Endothelial cell of umbilical vein (primary cell): ENCODE measurements around the gene OR2F2. TPM values are rescaled to one million over a fixed set of nuclear protein-coding genes. Genes with fewer than 3 reads are reported as not detected.

ENCODE experiments used
- BruUV-seq: library from RNA; stranded (reverse); fragments of 400-500 nt; replicated peaks from 2 replicates; lab custom pipeline; 2021; lab: Mats Ljungman, UMichigan
- CTCF ChIA-PET: fragments of 300-600, 350-600 bp; sonication (Branson Sonifier 250); formaldehyde crosslinking; loops from one replicate; lab custom pipeline; 2021; ENCODE audit warnings: antibody characterized with exemption, inconsistent platforms; lab: Charles Lee
- POLR2A ChIA-PET: fragments of 300-600, 350-600 bp; sonication (Branson Sonifier 250); formaldehyde crosslinking; loops from one replicate; lab custom pipeline; 2021; ENCODE audit warnings: antibody characterized with exemption, inconsistent platforms; lab: Charles Lee
- DNase-seq: peaks from one replicate; pipeline ENCODE4 v3.0.0-alpha.2; 2011; ENCODE audit warnings: low read depth, low spot score
- FAIRE-seq: peaks from 2 replicates; lab custom pipeline; 2011; peaks lifted over from hg19 to GRCh38; lab: Jason Lieb, UNC
- H2AFZ ChIP-seq: 2 replicates; pipeline ENCODE4 v1.6.0; 2012; ENCODE audit warnings: low read depth, low read length, control low read depth, inconsistent platforms
- H3K27ac ChIP-seq: 2 replicates; pipeline ENCODE4 v1.5.1; 2011; ENCODE audit warnings: low read depth, mild to moderate bottlenecking, control low read depth, low read length, moderate library complexity; ENCODE audit not compliant: insufficient read depth
- H3K27me3 ChIP-seq, 2 experiments: 2 replicates each; pipeline versions ENCODE4 v1.6.0 to v1.6.1; 2011; ENCODE audit warnings: low read length in 2 of 2, mixed read lengths in 1 of 2; ENCODE audit not compliant: control insufficient read depth in 2 of 2, insufficient read depth in 2 of 2
- H3K36me3 ChIP-seq, 2 experiments: 2 replicates in 1 of 2; 3 replicates in 1 of 2; pipeline ENCODE4 v1.5.1; 2011; ENCODE audit warnings: low read length in 2 of 2, mild to moderate bottlenecking in 1 of 2, moderate library complexity in 1 of 2; ENCODE audit not compliant: control insufficient read depth in 2 of 2, insufficient read depth in 2 of 2; ENCODE audit errors: extremely low read depth in 1 of 2
- H3K4me1 ChIP-seq: 3 replicates; pipeline ENCODE4 v1.5.1; 2011; ENCODE audit warnings: mild to moderate bottlenecking, low read length; ENCODE audit not compliant: control insufficient read depth, insufficient read depth; ENCODE audit errors: extremely low read depth
- H3K4me2 ChIP-seq: 2 replicates; pipeline ENCODE4 v1.6.1; 2011; ENCODE audit warnings: low read length, control low read depth, mixed read lengths; ENCODE audit not compliant: insufficient read depth
- H3K4me3 ChIP-seq, 3 experiments: fragments of 200-600 bp in 1 of 3; sonication (generic), shearing (Covaris generic) in 1 of 3; replicated peaks in 1 of 3; 2 replicates each; pipeline ENCODE4 v1.5.1; 2011 to 2016; ENCODE audit warnings: control low read depth in 3 of 3, low read length in 3 of 3, mild to moderate bottlenecking in 2 of 3, inconsistent platforms in 1 of 3, low read depth in 1 of 3, moderate library complexity in 1 of 3; ENCODE audit not compliant: insufficient read depth in 1 of 3
- H3K79me2 ChIP-seq: 2 replicates; pipeline ENCODE4 v1.6.0; 2012; ENCODE audit warnings: low read length, inconsistent platforms; ENCODE audit not compliant: control insufficient read depth, insufficient read depth
- H3K9ac ChIP-seq: replicated peaks from 2 replicates; pipeline ENCODE3; 2011; ENCODE audit warnings: low read length, control low read depth; ENCODE audit not compliant: insufficient read depth; ENCODE audit errors: extremely low read depth
- H3K9me1 ChIP-seq: replicated peaks from 3 replicates; pipeline ENCODE4 v1.6.0; 2011; ENCODE audit warnings: mild to moderate bottlenecking, low read length; ENCODE audit not compliant: control insufficient read depth, insufficient read depth; ENCODE audit errors: extremely low read depth
- H3K9me3 ChIP-seq: replicated peaks from 2 replicates; pipeline ENCODE4 v1.5.1; 2012; ENCODE audit warnings: low read length, inconsistent platforms; ENCODE audit not compliant: control insufficient read depth, insufficient read depth
- H4K20me1 ChIP-seq: replicated peaks from 2 replicates; pipeline ENCODE3; 2011; ENCODE audit warnings: mild to moderate bottlenecking, low read length; ENCODE audit not compliant: control insufficient read depth, insufficient read depth; ENCODE audit errors: extremely low read depth
- CTCF ChIP-seq, 2 donors: IDR thresholded peaks; 1 replicate in 1 of 2; 2 replicates in 1 of 2; pipeline ENCODE4 v1.5.1; 2011; ENCODE audit warnings: low read length in 2 of 2, mild to moderate bottlenecking in 2 of 2, moderate library complexity in 2 of 2, control low read depth in 1 of 2, inconsistent platforms in 1 of 2, low read depth in 1 of 2; ENCODE audit not compliant: insufficient read depth in 1 of 2; ENCODE audit errors: extremely low read depth in 1 of 2
- EZH2 ChIP-seq: IDR thresholded peaks from 2 replicates; pipeline ENCODE4 v1.6.1; 2012; ENCODE audit warnings: borderline replicate concordance, low read depth, mild to moderate bottlenecking, moderate library complexity, low read length, inconsistent platforms; ENCODE audit not compliant: severe bottlenecking
- FOS ChIP-seq: IDR thresholded peaks from 2 replicates; pipeline ENCODE4 v1.6.1; 2011; ENCODE audit warnings: mild to moderate bottlenecking, low read length, moderate library complexity, borderline replicate concordance; ENCODE audit not compliant: insufficient read depth
- GATA2 ChIP-seq: IDR thresholded peaks from 2 replicates; pipeline ENCODE4 v1.7.0; 2011; ENCODE audit warnings: low read depth, mild to moderate bottlenecking, moderate library complexity, mixed read lengths, low read length; ENCODE audit not compliant: insufficient read length, insufficient read depth
- JUN ChIP-seq: IDR thresholded peaks from 2 replicates; pipeline ENCODE4 v1.6.1; 2011; ENCODE audit warnings: borderline replicate concordance, low read depth; ENCODE audit not compliant: insufficient read length, insufficient read depth
- MAX ChIP-seq: IDR thresholded peaks from 2 replicates; pipeline ENCODE4 v1.6.1; 2011; ENCODE audit not compliant: insufficient read depth, insufficient read length
- MYC ChIP-seq: IDR thresholded peaks from one replicate; pipeline ENCODE4 v1.6.1; 2011; ENCODE audit warnings: mild to moderate bottlenecking, low read depth, low read length
- POLR2A ChIP-seq: IDR thresholded peaks from 2 replicates; pipeline ENCODE4 v1.6.1; 2012; ENCODE audit warnings: low read depth, mild to moderate bottlenecking, control low read depth, low read length
- POLR2AphosphoS5 ChIP-seq: IDR thresholded peaks from 2 replicates; pipeline ENCODE4 v1.6.1; 2012; ENCODE audit warnings: low read depth, mild to moderate bottlenecking, control low read depth, low read length, moderate library complexity; ENCODE audit not compliant: insufficient read depth
- dilution Hi-C: fragments of 300-500 bp; cut with MboI; formaldehyde crosslinking; loops from one replicate; pipeline ENCODE4 v1.15.0; 2019; ENCODE audit warnings: low sequenced_read_pairs; ENCODE audit not compliant: extremely low pct_ligation_motif_present
- intact Hi-C: fragments of 100-400 bp; cut with micrococcal nuclease; formaldehyde crosslinking; loops from one replicate; pipeline ENCODE4 v1.10.0; 2022
- polyA plus RNA-seq, 4 experiments: library from polyadenylated mRNA; depleted of rRNA in 3 of 4; stranded (reverse) in 3 of 4; unstranded in 1 of 4; fragments of >200 nt; gene quantifications; 2 replicates each; pipeline versions ENCODE4 v1.2.1 to v1.2.3, GENCODE V29; 2011 to 2012; ENCODE audit warnings: missing spikeins in 1 of 4
- total RNA-seq: library from RNA; stranded (reverse); gene quantifications from 2 replicates; pipeline ENCODE4 v1.2.3, GENCODE V29; 2021

OR2F2 gene
- total and polyA plus RNA-seq, 2 donors (not counting 3 experiments of a cell fraction or from before 2014, with no cell fraction given): not detected

DNA sequence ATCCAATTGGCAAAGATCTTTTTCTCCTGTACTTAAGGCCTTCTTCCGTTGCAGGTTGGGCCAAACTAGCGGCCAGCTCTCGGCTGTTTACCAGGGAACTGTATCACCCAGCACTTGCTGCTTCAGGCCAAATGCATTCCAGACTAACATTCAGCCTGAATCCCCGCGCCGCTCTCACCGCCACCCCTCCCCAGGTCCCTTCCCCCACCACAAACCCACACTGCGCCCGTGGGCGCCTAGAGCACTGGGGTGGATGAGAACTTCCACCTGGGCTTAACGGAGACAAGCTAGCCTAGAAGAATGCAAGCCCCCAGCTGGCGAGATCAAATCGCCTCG, 33.7 kb upstream of the OR2F2 start:
- TF ChIP-seq EZH2 (no peak), CTCF (IDR thresholded peaks at IDR 0.05; ENCODE audit: extremely low read depth in 1 of 2, insufficient read depth in 1 of 2, low read depth in 1 of 2, low read length in 2 of 2) (no peak), POLR2AphosphoS5 (no peak), FOS (no peak), POLR2A (no peak), MYC (no peak), MAX (no peak), GATA2 (no peak), JUN (no peak)
- H3K4me1 ChIP-seq: peaks cover 15% of the 10 kb centered on the region
- ChIA-PET POLR2A (interaction anchor here (1.0 to 2.3 kb wide), 5 partner anchors 9 to 227 kb away, joined by 4 to 10 read pairs (median 4); no protein-coding TSS in a partner anchor), CTCF (interaction anchor here (0.9 to 4.4 kb wide), 15 partner anchors 9 to 686 kb away, joined by 3 to 69 read pairs (median 6); no protein-coding TSS in a partner anchor)
- FAIRE-seq (peak; percentile 37), DNase-seq (no peak)
- H3K9ac ChIP-seq: peak overlapping the region; percentile 88
- intact Hi-C loops (loop anchor here (1.0 to 10.0 kb wide), 2 partner anchors 226 to 494 kb away; no protein-coding TSS in a partner anchor), dilution Hi-C loops (no loop called here)
- peak overlapping the region; percentile 85 for H3K27ac ChIP-seq
- H3K4me2 ChIP-seq: peak overlapping the region; percentile 93
- no peaks in the 10 kb centered on the region for H3K9me3 ChIP-seq
- no peaks in the 10 kb centered on the region for H4K20me1 ChIP-seq
- H3K27me3 ChIP-seq: no peaks in the 10 kb centered on the region
- H3K4me3 ChIP-seq: peak overlapping the region; percentile 80 to 87 (median 84)
- BruUV-seq: no TSS peak
- H2AFZ ChIP-seq: peak overlapping the region; percentile 96
- no peaks in the 10 kb centered on the region for H3K36me3 ChIP-seq
- no peaks in the 10 kb centered on the region for H3K9me1 ChIP-seq
- peaks cover 42% of the 10 kb centered on the region for H3K79me2 ChIP-seq
